Measurements from ENCODE around the gene TSGA10IP. TPM values are rescaled to one million over a fixed set of nuclear protein-coding genes. Genes with fewer than 3 reads are reported as not detected.

Gene TSGA10IP
- total RNA-seq, 2 donors from 2014 or later: 0.97 to 5.6 TPM

DNA sequence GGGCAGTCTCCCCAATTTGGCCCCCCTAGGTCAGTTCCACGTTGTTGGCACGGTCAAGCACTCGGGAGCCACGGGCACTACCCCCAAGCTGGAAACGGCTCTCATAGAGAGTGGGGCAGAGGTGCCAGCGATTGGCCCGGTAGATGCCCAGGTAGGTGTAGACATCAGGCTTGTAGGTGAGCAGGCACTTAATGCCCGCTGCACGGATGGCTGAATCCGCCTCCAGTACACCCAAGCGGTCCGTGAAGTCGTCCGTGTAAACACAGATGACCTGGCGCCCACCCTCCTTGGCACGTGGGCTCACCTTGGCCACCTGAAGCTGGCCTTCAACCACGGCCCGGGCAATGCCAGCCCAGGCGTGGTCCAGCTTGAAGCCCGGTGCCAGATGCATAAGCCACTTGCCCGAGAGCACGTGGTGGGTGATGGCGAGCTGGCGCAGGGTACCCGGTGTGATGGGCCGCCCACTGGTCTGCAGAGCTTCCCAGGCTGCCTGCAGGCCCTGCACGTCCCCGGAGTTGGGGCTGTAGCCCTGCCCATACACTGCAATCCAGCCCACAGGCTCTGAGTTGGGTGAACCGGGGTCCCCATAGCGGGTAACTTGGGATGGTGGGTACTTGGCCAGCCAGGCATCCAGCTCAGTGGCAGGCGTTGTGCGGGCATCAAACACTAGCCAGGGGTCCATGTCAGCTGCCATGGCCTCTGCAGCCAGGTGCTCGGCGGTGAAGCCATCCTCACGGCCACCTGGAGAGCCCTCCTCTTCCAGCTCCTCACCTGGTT, 27.7 kb upstream of the TSGA10IP start:
- H3K27me3 Mint-ChIP-seq (ENCODE audit: insufficient read depth): peaks cover 4% of the 10 kb centered on the region
- peaks cover 9% of the 10 kb centered on the region for H3K36me3 Mint-ChIP-seq (ENCODE audit: low read depth)
- WGBS, 2 experiments (ENCODE audit: insufficient coverage in 1 of 2, insufficient read length in 1 of 2): 90 to 95% methylated on average over 15 to 35 of the region's 35 CpGs
- no peaks in the 10 kb centered on the region for H3K9me3 ChIP-seq (ENCODE audit: control insufficient read depth, low read length)
- H3K4me1 Mint-ChIP-seq: no peaks in the 10 kb centered on the region
- H3K27me3 ChIP-seq (ENCODE audit: control insufficient read depth, insufficient read depth, low read length, poor library complexity, severe bottlenecking): no peaks in the 10 kb centered on the region
- peak overlapping the region; percentile 97 for H3K4me3 ChIP-seq (ENCODE audit: low read length)
- TF ChIP-seq, protein P1, sequence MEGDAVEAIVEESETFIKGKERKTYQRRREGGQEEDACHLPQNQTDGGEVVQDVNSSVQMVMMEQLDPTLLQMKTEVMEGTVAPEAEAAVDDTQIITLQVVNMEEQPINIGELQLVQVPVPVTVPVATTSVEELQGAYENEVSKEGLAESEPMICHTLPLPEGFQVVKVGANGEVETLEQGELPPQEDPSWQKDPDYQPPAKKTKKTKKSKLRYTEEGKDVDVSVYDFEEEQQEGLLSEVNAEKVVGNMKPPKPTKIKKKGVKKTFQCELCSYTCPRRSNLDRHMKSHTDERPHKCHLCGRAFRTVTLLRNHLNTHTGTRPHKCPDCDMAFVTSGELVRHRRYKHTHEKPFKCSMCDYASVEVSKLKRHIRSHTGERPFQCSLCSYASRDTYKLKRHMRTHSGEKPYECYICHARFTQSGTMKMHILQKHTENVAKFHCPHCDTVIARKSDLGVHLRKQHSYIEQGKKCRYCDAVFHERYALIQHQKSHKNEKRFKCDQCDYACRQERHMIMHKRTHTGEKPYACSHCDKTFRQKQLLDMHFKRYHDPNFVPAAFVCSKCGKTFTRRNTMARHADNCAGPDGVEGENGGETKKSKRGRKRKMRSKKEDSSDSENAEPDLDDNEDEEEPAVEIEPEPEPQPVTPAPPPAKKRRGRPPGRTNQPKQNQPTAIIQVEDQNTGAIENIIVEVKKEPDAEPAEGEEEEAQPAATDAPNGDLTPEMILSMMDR (conservative IDR thresholded peaks at IDR 0.05): no peak
- DNase-seq: peak; percentile 46
- H3K9me3 Mint-ChIP-seq: no peaks in the 10 kb centered on the region
- peak overlapping the region; percentile 79 for H3K4me3 Mint-ChIP-seq
- H3K9ac ChIP-seq (ENCODE audit: extremely low read depth, low read length, poor library complexity, severe bottlenecking): peak overlapping the region; percentile 87
- peaks cover 12% of the 10 kb centered on the region for H3K36me3 ChIP-seq (ENCODE audit: control insufficient read depth, insufficient read depth, low read length)
- H3K4me1 ChIP-seq (ENCODE audit: control insufficient read depth, insufficient read depth, low read length): peaks cover 7% of the 10 kb centered on the region
- no peak overlapping the region for H3K27ac ChIP-seq (ENCODE audit: low read depth, low read length)
- H3K27ac Mint-ChIP-seq: peak overlapping the region; percentile 84

GRCh38 chr11:65918211-65919140, 26.8 kb upstream of the TSGA10IP start, which contains the start of gene C11orf68:
Gene C11orf68 (minus strand): TSS chr11:65919062. CDS start chr11:65919031, 31 bp downstream.
- peaks cover 7% of the 10 kb centered on the region for H3K4me1 ChIP-seq (ENCODE audit: control insufficient read depth, insufficient read depth, low read length)
- peaks cover 18% of the 10 kb centered on the region for H3K36me3 Mint-ChIP-seq (ENCODE audit: low read depth)
- H3K27ac Mint-ChIP-seq: peak within 1 kb of the TSS; percentile 84
- no peaks in the 10 kb centered on the region for H3K27me3 ChIP-seq (ENCODE audit: control insufficient read depth, insufficient read depth, low read length, poor library complexity, severe bottlenecking)
- no peak for DNase-seq
- WGBS, 2 experiments (ENCODE audit: insufficient coverage in 1 of 2, insufficient read length in 1 of 2): 6 to 19% methylated on average over 29 to 75 of the region's 77 CpGs
- peaks cover 4% of the 10 kb centered on the region for H3K27me3 Mint-ChIP-seq (ENCODE audit: insufficient read depth)
- H3K4me3 ChIP-seq (ENCODE audit: low read length): peak within 1 kb of the TSS; percentile 97
- no peaks in the 10 kb centered on the region for H3K9me3 ChIP-seq (ENCODE audit: control insufficient read depth, low read length)
- H3K4me1 Mint-ChIP-seq: no peaks in the 10 kb centered on the region
- peak within 1 kb of the TSS; percentile 77 for H3K27ac ChIP-seq (ENCODE audit: low read depth, low read length)
- H3K4me3 Mint-ChIP-seq: peak within 1 kb of the TSS; percentile 79
- TF ChIP-seq, protein P1 (conservative IDR thresholded peaks at IDR 0.05): no peak
- no peaks in the 10 kb centered on the region for H3K9me3 Mint-ChIP-seq
- H3K36me3 ChIP-seq (ENCODE audit: control insufficient read depth, insufficient read depth, low read length): peaks cover 15% of the 10 kb centered on the region
- peak within 1 kb of the TSS; percentile 87 for H3K9ac ChIP-seq (ENCODE audit: extremely low read depth, low read length, poor library complexity, severe bottlenecking)

GRCh38 chr11:65919141-65919572, 26.1 kb upstream of the TSGA10IP start, which contains the start of gene DRAP1:
Gene DRAP1 (plus strand): TSS chr11:65919426. CDS start chr11:65919502, 76 bp downstream.
- H3K27me3 ChIP-seq (ENCODE audit: control insufficient read depth, insufficient read depth, low read length, poor library complexity, severe bottlenecking): no peaks in the 10 kb centered on the region
- TF ChIP-seq, protein P1 (conservative IDR thresholded peaks at IDR 0.05): peak; percentile 13
- DNase-seq: peak; percentile 99
- Mint-ChIP-seq H3K27ac (peak within 1 kb of the TSS; percentile 84), H3K9me3 (no peaks in the 10 kb centered on the region), H3K36me3 (ENCODE audit: low read depth) (peaks cover 19% of the 10 kb centered on the region), H3K4me1 (no peaks in the 10 kb centered on the region), H3K4me3 (peak within 1 kb of the TSS; percentile 79), H3K27me3 (ENCODE audit: insufficient read depth) (peaks cover 4% of the 10 kb centered on the region)
- H3K4me3 ChIP-seq (ENCODE audit: low read length): peak within 1 kb of the TSS; percentile 97
- H3K4me1 ChIP-seq (ENCODE audit: control insufficient read depth, insufficient read depth, low read length): peaks cover 7% of the 10 kb centered on the region
- H3K9me3 ChIP-seq (ENCODE audit: control insufficient read depth, low read length): no peaks in the 10 kb centered on the region
- H3K27ac ChIP-seq (ENCODE audit: low read depth, low read length): peak within 1 kb of the TSS; percentile 77
- H3K9ac ChIP-seq (ENCODE audit: extremely low read depth, low read length, poor library complexity, severe bottlenecking): peak within 1 kb of the TSS; percentile 87
- H3K36me3 ChIP-seq (ENCODE audit: control insufficient read depth, insufficient read depth, low read length): peaks cover 15% of the 10 kb centered on the region
- WGBS, 2 experiments (ENCODE audit: insufficient coverage in 1 of 2, insufficient read length in 1 of 2): 0 to 1% methylated on average over 26 to 54 of the region's 59 CpGs
